GM12801 (cell line): ENCODE results near the gene NAA10.

Experiments
- CTCF ChIP-seq: IDR thresholded peaks from one replicate; pipeline ENCODE4 v1.5.1; 2011; ENCODE audit warnings: control low read depth; ENCODE audit not compliant: insufficient read length; ENCODE audit errors: extremely low read depth

NAA10 gene

GRCh38 chrX:153964105-153964504, 29.3 kb upstream of the NAA10 start:
- TF ChIP-seq CTCF: no peak

- no peak for TF ChIP-seq CTCF
Measured at GRCh38 chrX:153963546-153963945, 28.7 kb upstream of the NAA10 start.

GRCh38 chrX:153961292-153961691, 26.5 kb upstream of the NAA10 start:
- no peak for TF ChIP-seq CTCF

GRCh38 chrX:153960786-153961185, 25.9 kb upstream of the NAA10 start:
- no peak for TF ChIP-seq CTCF

- no peak for TF ChIP-seq CTCF
Measured at GRCh38 chrX:153960077-153960476, 25.2 kb upstream of the NAA10 start.

- no peak for TF ChIP-seq CTCF
Measured at GRCh38 chrX:153959649-153960048, 24.8 kb upstream of the NAA10 start.

- TF ChIP-seq CTCF: no peak
Measured at GRCh38 chrX:153958605-153959004, 23.8 kb upstream of the NAA10 start.

GRCh38 chrX:153957224-153957623, 22.4 kb upstream of the NAA10 start:
- no peak for TF ChIP-seq CTCF
